Heart left ventricle (tissue), 13 donors: ENCODE data around the gene LEP.

Experiments
- CTCF ChIP-seq, 12 donors: fragments of 200-600 bp; sonication (generic) in 4 of 12; IDR thresholded peaks; one replicate each; pipeline versions ENCODE4 v1.5.0 to v1.8.0; 2018 to 2022; ENCODE audit warnings: antibody characterized with exemption in 12 of 12, mild to moderate bottlenecking in 5 of 12
- POLR2A ChIP-seq, 2 donors: fragments of 450-650 bp; IDR thresholded peaks; one replicate each; pipeline ENCODE4 v1.6.1; 2017; ENCODE audit warnings: antibody characterized with exemption in 2 of 2, mild to moderate bottlenecking in 2 of 2, moderate library complexity in 2 of 2
- donor health status: ischemic (EF 13 %, LVEDD 7.1; RV severe dilation, severe dysfunction).
- donor health status: DM: no; HTN: yes; CAD: no.
- donor health status: DM: no; HTN: no; CAD: no.
- donor health status: ischemic (EF 25% LVEDD 6.9; RV normal size, moderate dysfunction).
- donor health status: ischemic (EF 25% LVEDD 5.7; RV mildly dilated, moderate dysfunction).
- donor health status: ischemic (EF 35%, LVEDD 5.7; RV mildly dilated, moderate dysfunction).
- donor health status: nonischemic (EF 11% LVEDD 7.7; RV severe dilation, severe dysfunction).
- donor health status: DM: yes; HTN: yes; CAD: no.
- donor health status: PGD.
- donor health status: ischemic (EF 29% LVEDD 5.4; RV normal size, mild dysfunction).
- donor health status: nonischemic (EF 23%, LVEDD 6.1; RV moderate dilation, normal function).

GRCh38 chr7:128271471-128271941 is 30.4 kb downstream of the LEP start:
- TF ChIP-seq POLR2A (IDR thresholded peaks at IDR 0.05) (no peak), CTCF (IDR thresholded peaks at IDR 0.05) (no peak)
